GM11168 (cell line): ENCODE measurements around the gene LDAH.

ENCODE experiments used
- in situ Hi-C: fragments of 300-500 bp; cut with MboI; formaldehyde crosslinking; loops from one replicate; pipeline ENCODE4 v1.12.0; 2022; ENCODE audit warnings: low sequenced_read_pairs; ENCODE audit not compliant: unreplicated experiment

Gene LDAH

GRCh38 chr2:20689428-20690264 is 133.3 kb downstream of the LDAH start:
- in situ Hi-C loops, result no loop called here

- in situ Hi-C loops, result no loop called here
Measured at GRCh38 chr2:20687260-20687832, 135.6 kb downstream of the LDAH start.

GRCh38 chr2:20684581-20685063 is 138.3 kb downstream of the LDAH start:
- in situ Hi-C loops, result no loop called here

GRCh38 chr2:20682167-20682920 is 140.6 kb downstream of the LDAH start:
- in situ Hi-C loops, result no loop called here

- in situ Hi-C loops, result no loop called here
Measured at GRCh38 chr2:20680744-20681375, 142.0 kb downstream of the LDAH start.

GRCh38 chr2:20678780-20679179 is 144.1 kb downstream of the LDAH start:
- in situ Hi-C loops, result no loop called here

GRCh38 chr2:20678086-20678395 is 144.9 kb downstream of the LDAH start:
- in situ Hi-C loops, result no loop called here

- in situ Hi-C loops, result no loop called here
Measured at GRCh38 chr2:20677301-20678085, 145.4 kb downstream of the LDAH start.

GRCh38 chr2:20676353-20677215 is 146.3 kb downstream of the LDAH start:
- in situ Hi-C loops, result no loop called here

GRCh38 chr2:20675701-20676352 is 147.1 kb downstream of the LDAH start:
- in situ Hi-C loops, result no loop called here

- in situ Hi-C loops, result no loop called here
Measured at GRCh38 chr2:20674974-20675679, 147.8 kb downstream of the LDAH start.

GRCh38 chr2:20674309-20674965 is 148.5 kb downstream of the LDAH start:
- in situ Hi-C loops, result no loop called here

GRCh38 chr2:20673686-20674308 is 149.1 kb downstream of the LDAH start:
- in situ Hi-C loops, result no loop called here

GRCh38 chr2:20672201-20672951 is 150.5 kb downstream of the LDAH start:
- in situ Hi-C loops, result no loop called here

- in situ Hi-C loops, result no loop called here
Measured at GRCh38 chr2:20671736-20672080, 151.2 kb downstream of the LDAH start.

- in situ Hi-C loops, result no loop called here
Measured at GRCh38 chr2:20671036-20671735, 151.7 kb downstream of the LDAH start.
